PC-3 (cell line): ENCODE measurements around the gene GHITM. TPM values are rescaled to one million over a fixed set of nuclear protein-coding genes. Genes with fewer than 3 reads are reported as not detected.

Source experiments
- ATAC-seq: fragments of 200-7000 bp; cut with Tn5 transposase; 2 replicates; pipeline ENCODE4 v1.9.1; 2020; ENCODE audit warnings: mild to moderate bottlenecking, moderate library complexity
- BruUV-seq: library from RNA; stranded (reverse); fragments of 400-500 nt; replicated peaks from 2 replicates; lab custom pipeline; 2021; lab: Mats Ljungman, UMichigan
- CTCF ChIA-PET: fragments of 300-600 bp; sonication (Branson Sonifier 250); formaldehyde crosslinking; loops from one replicate; lab custom pipeline; 2022; ENCODE audit warnings: antibody characterized with exemption; lab: Charles Lee
- POLR2A ChIA-PET: fragments of 300-600 bp; sonication (Branson Sonifier 250); formaldehyde crosslinking; loops from one replicate; lab custom pipeline; 2022; ENCODE audit warnings: antibody characterized with exemption; ENCODE audit not compliant: unreplicated experiment; lab: Charles Lee
- DNase-seq: peaks from one replicate; pipeline ENCODE4 v3.0.0-alpha.2; 2015
- H2AFZ ChIP-seq: fragments of 300-600 bp; sonication (generic); 2 replicates; pipeline ENCODE4 v1.6.0; 2016; ENCODE audit warnings: antibody characterized with exemption, low read length
- H3F3A ChIP-seq: fragments of 300-600 bp; sonication (generic); one replicate; pipeline ENCODE4 v1.6.0; 2017; ENCODE audit warnings: antibody characterized with exemption, low read length, control low read depth, mild to moderate bottlenecking; ENCODE audit not compliant: unreplicated experiment
- H3K27ac ChIP-seq: fragments of 300-600 bp; sonication (generic); 2 replicates; pipeline ENCODE4 v1.5.1; 2016; ENCODE audit warnings: mild to moderate bottlenecking, low read length
- H3K27me3 ChIP-seq: fragments of 300-600 bp; sonication (generic); 2 replicates; pipeline ENCODE4 v1.6.1; 2016; ENCODE audit warnings: low read length, mixed read lengths
- H3K36me3 ChIP-seq: fragments of 300-600 bp; sonication (generic); 2 replicates; pipeline ENCODE4 v1.6.1; 2016; ENCODE audit warnings: low read depth, mixed run types, low read length, mixed read lengths
- H3K4me1 ChIP-seq: fragments of 300-600 bp; sonication (generic); 2 replicates; pipeline ENCODE4 v1.5.1; 2016; ENCODE audit warnings: low read length; ENCODE audit not compliant: insufficient read depth
- H3K4me2 ChIP-seq: fragments of 300-600 bp; sonication (generic); 2 replicates; pipeline ENCODE4 v1.6.0; 2016; ENCODE audit warnings: low read length
- H3K4me3 ChIP-seq: fragments of 300-600 bp; sonication (generic); 2 replicates; pipeline ENCODE4 v1.5.1; 2016; ENCODE audit warnings: mild to moderate bottlenecking, low read length, mixed read lengths
- H3K79me2 ChIP-seq: fragments of 300-600 bp; sonication (generic); 2 replicates; pipeline ENCODE4 v1.6.1; 2017; ENCODE audit warnings: low read length, mixed read lengths
- H3K9ac ChIP-seq: fragments of 300-600 bp; sonication (generic); 2 replicates; pipeline ENCODE4 v1.6.0; 2016; ENCODE audit warnings: mild to moderate bottlenecking, low read length
- H3K9me2 ChIP-seq: fragments of 300-600 bp; sonication (generic); replicated peaks from 2 replicates; pipeline ENCODE4 v1.6.1; 2016; ENCODE audit warnings: mixed run types, low read length, mixed read lengths
- H3K9me3 ChIP-seq: fragments of 300-600 bp; sonication (generic); 2 replicates; pipeline ENCODE4 v1.6.1; 2016; ENCODE audit warnings: low read length, mixed read lengths
- H4K20me1 ChIP-seq: fragments of 300-600 bp; sonication (generic); 2 replicates; pipeline ENCODE4 v1.6.1; 2016; ENCODE audit warnings: low read length, mixed read lengths
- CTCF ChIP-seq: fragments of 300-600 bp; sonication (generic); conservative IDR thresholded peaks from 2 replicates; pipeline ENCODE4 v1.5.1; 2017; ENCODE audit warnings: antibody characterized with exemption, low read depth, mild to moderate bottlenecking, low read length
- EZH2 ChIP-seq: fragments of 300-600 bp; sonication (generic); IDR thresholded peaks from one replicate; pipeline ENCODE4 v1.6.1; 2017; ENCODE audit warnings: antibody characterized with exemption, mild to moderate bottlenecking, low read length; ENCODE audit not compliant: unreplicated experiment
- EZH2phosphoT487 ChIP-seq: fragments of 300-600 bp; sonication (generic); IDR thresholded peaks from 2 replicates; pipeline ENCODE4 v1.6.1; 2018; ENCODE audit warnings: mild to moderate bottlenecking, antibody characterized with exemption, low read length, borderline replicate concordance
- intact Hi-C: fragments of 100-400 bp; cut with micrococcal nuclease; formaldehyde crosslinking; loops from 2 replicates; pipeline ENCODE4 v1.9.0; 2023
- total RNA-seq: library from RNA; depleted of rRNA; stranded (reverse); fragments of >200 nt; gene quantifications from 2 replicates; pipeline ENCODE4 v1.2.3, GENCODE V29; 2014

Gene GHITM
- total RNA-seq, 1 experiment from 2014 or later = 211 TPM

DNA sequence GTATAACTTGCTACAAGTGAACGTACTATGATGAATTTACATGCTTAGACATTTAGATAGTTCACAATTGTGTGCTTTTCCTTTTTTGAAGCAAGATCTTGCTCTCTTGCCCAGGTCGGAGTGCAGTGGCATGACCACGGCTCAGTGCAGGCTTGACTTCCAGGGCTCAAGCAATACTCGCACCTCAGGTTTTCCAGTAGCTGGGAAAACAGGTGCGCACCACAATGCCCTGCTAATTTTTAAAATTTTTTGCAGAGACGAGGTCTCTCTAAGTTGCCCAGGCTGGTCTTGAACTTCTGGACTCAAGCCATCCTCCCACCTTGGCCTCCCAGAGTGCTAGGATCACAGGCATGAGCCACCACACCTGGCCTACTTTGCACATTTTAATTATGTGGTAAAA is 36.1 kb downstream of the GHITM start:
- ChIA-PET CTCF (no interaction called here), POLR2A (no interaction called here)
- Histone ChIP-seq H3K9ac (no peak overlapping the region), H3F3A (no peaks in the 10 kb centered on the region), H3K27ac (no peak overlapping the region), H3K4me2 (no peak overlapping the region), H3K4me3 (no peak overlapping the region), H2AFZ (no peak overlapping the region), H4K20me1 (no peaks in the 10 kb centered on the region), H3K4me1 (no peaks in the 10 kb centered on the region), H3K27me3 (0 out of 2 replicates have a peak, but pooled peaks cover 8% of the 10 kb centered on the region), H3K79me2 (no peaks in the 10 kb centered on the region), H3K9me2 (no peaks in the 10 kb centered on the region), H3K9me3 (no peaks in the 10 kb centered on the region), H3K36me3 (no peaks in the 10 kb centered on the region)
- no TSS peak for BruUV-seq
- ATAC-seq (no peak), DNase-seq (no peak)
- TF ChIP-seq EZH2 (no peak), CTCF (no peak), EZH2phosphoT487 (no peak)
- intact Hi-C loops = no loop called here

- no peak overlapping the region for H3K4me2 ChIP-seq
- intact Hi-C loops = no loop called here
- H3K27me3 ChIP-seq = 0 out of 2 replicates have a peak, but pooled peaks cover 8% of the 10 kb centered on the region
- BruUV-seq = no TSS peak
- POLR2A ChIA-PET = no interaction called here
- H3K4me3 ChIP-seq = no peak overlapping the region
- TF ChIP-seq EZH2phosphoT487 (no peak), EZH2 (no peak), CTCF (no peak)
- no peaks in the 10 kb centered on the region for H3K4me1 ChIP-seq
- no peaks in the 10 kb centered on the region for H4K20me1 ChIP-seq
- DNase-seq = no peak
- no peak for ATAC-seq
- no peaks in the 10 kb centered on the region for H3F3A ChIP-seq
- no peak overlapping the region for H3K27ac ChIP-seq
- H3K9me3 ChIP-seq = no peaks in the 10 kb centered on the region
- H3K9me2 ChIP-seq = no peaks in the 10 kb centered on the region
- H2AFZ ChIP-seq = no peak overlapping the region
- H3K9ac ChIP-seq = no peak overlapping the region
- H3K36me3 ChIP-seq = no peaks in the 10 kb centered on the region
- CTCF ChIA-PET = no interaction called here
- no peaks in the 10 kb centered on the region for H3K79me2 ChIP-seq
Measured at GRCh38 chr10:84176351-84176750, 37.0 kb downstream of the GHITM start.

DNA sequence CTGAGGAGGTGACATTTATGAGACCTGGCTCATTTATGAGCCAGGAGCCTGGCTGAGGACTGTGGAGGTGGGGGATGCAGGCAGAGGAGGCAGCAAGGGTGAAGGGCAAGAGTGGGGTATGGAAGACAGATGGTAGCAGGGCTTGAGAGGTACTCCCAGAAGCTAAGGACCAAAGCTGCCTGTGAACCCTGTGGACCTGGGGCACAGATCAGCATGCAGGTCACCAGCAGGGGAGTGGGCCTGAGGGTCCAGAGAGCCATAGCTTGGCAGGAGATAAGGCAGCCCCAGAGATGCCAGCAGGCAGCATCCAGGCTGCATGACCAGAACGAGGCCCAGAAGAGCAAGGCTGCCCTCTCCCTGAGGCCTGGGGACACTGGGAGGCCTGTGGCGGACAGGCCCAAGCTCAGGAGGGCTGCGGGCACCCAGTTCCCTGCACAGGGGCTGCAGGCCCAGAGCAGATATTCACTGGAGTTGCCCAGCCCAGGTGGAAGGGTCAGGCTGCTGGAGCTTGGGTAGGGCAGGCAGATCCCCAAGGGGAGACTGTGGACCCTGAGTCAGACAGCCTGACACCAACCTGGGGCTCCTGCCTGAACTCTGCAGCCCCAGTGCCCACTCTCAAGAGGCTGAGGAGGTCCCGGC is 37.6 kb downstream of the GHITM start:
- 0 out of 2 replicates have a peak, but pooled peaks cover 8% of the 10 kb centered on the region for H3K27me3 ChIP-seq
- no peaks in the 10 kb centered on the region for H3K9me3 ChIP-seq
- no peaks in the 10 kb centered on the region for H4K20me1 ChIP-seq
- POLR2A ChIA-PET = no interaction called here
- DNase-seq (no peak), ATAC-seq (no peak)
- no peak overlapping the region for H3K4me3 ChIP-seq
- no peak for TF ChIP-seq CTCF
- no peak for TF ChIP-seq EZH2
- no peak for TF ChIP-seq EZH2phosphoT487
- H3K36me3 ChIP-seq = no peaks in the 10 kb centered on the region
- H3K9ac ChIP-seq = no peak overlapping the region
- H3K4me1 ChIP-seq = no peaks in the 10 kb centered on the region
- no peak overlapping the region for H3K4me2 ChIP-seq
- H3K27ac ChIP-seq = no peak overlapping the region
- intact Hi-C loops = no loop called here
- no peaks in the 10 kb centered on the region for H3K79me2 ChIP-seq
- H3K9me2 ChIP-seq = no peaks in the 10 kb centered on the region
- CTCF ChIA-PET = no interaction called here
- no TSS peak for BruUV-seq
- H2AFZ ChIP-seq = no peak overlapping the region
- no peaks in the 10 kb centered on the region for H3F3A ChIP-seq
